ENCODE data around the gene GSTA3. TPM values are rescaled to one million over a fixed set of nuclear protein-coding genes. Genes with fewer than 3 reads are reported as not detected.
"Not testable (repeated sequence)": the region's sequence is repeated elsewhere in the genome, so short reads cannot be mapped to it uniquely, and the experiment has no call there.

The GSTA3 gene
- total RNA-seq, 1 experiment from 2014 or later, result not detected

DNA sequence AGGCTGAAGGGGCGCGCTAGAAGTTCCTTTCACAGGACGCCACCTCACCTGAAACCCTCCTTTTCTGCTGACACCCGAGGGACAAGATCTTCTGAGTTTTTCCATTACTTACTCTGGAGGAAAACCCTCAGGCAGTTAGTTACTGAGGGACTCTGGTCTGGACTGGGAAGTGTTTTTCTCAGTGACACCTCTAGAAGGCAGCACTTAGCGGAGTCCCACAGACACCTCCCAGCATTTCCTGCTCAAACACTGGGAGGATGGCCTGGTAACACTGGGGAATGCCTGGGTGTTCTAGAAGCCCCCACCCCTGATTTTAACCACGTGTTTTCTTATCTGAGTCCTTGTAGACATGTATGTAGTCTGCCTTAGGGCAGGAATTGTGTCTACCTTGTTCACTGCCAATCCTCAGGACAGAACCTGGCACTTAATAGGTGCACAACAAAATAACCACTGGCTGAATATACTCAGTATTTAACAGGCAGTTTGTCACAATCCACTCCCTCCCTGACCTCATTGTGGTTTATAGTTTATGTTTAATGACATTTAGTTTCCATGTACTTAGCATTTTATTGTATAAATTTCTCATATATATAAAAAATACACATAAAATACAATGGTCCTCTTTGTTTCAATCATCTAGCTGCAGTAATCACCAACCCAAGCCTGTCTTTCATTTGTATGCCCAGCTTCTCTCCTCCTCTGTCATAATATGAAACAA is 4.8 kb downstream of the GSTA3 start:
- ChIA-PET CTCF (no interaction called here), POLR2A (no interaction called here)
- intact Hi-C loops (cut with micrococcal nuclease), result no loop called here

DNA sequence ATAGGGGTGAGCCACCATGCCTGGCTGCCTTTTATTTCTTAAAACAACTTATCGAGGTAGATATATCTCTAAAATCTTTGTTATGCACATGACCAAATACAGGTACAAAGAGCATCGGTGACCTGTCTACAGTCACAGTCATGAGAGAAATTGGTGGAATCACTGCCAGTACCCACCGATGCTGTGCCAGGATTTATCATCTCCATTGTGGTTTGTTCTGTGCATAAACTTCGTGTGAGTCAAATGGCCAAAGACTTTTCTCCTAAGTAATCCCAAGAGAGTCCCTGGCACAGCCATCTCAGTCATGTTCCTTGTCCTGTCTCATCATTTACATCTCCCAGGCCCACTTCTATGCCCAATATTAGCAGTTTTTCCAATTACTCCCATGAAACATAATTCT is 9.0 kb downstream of the GSTA3 start:
- H3K4me1 Mint-ChIP-seq (ENCODE audit: insufficient read depth, unreplicated experiment), result no peaks in the 10 kb centered on the region
- H3K36me3 Mint-ChIP-seq (ENCODE audit: insufficient read depth, unreplicated experiment), result no peaks in the 10 kb centered on the region
- H3K9me3 Mint-ChIP-seq (ENCODE audit: unreplicated experiment), result no peaks in the 10 kb centered on the region
- H3K27me3 Mint-ChIP-seq (ENCODE audit: insufficient read depth, unreplicated experiment), result no peaks in the 10 kb centered on the region
- intact Hi-C loops (cut with micrococcal nuclease), result no loop called here
- DNase-seq (ENCODE audit: unreplicated experiment), result no peak
- no peak overlapping the region for H3K27ac Mint-ChIP-seq (ENCODE audit: low read depth, unreplicated experiment)
- POLR2A ChIA-PET, result no interaction called here
- BruUV-seq (replicated peaks), result no TSS peak
- CTCF ChIA-PET, result no interaction called here
- no peak overlapping the region for H3K4me3 Mint-ChIP-seq (ENCODE audit: unreplicated experiment)
- TF ChIP-seq, protein P1, sequence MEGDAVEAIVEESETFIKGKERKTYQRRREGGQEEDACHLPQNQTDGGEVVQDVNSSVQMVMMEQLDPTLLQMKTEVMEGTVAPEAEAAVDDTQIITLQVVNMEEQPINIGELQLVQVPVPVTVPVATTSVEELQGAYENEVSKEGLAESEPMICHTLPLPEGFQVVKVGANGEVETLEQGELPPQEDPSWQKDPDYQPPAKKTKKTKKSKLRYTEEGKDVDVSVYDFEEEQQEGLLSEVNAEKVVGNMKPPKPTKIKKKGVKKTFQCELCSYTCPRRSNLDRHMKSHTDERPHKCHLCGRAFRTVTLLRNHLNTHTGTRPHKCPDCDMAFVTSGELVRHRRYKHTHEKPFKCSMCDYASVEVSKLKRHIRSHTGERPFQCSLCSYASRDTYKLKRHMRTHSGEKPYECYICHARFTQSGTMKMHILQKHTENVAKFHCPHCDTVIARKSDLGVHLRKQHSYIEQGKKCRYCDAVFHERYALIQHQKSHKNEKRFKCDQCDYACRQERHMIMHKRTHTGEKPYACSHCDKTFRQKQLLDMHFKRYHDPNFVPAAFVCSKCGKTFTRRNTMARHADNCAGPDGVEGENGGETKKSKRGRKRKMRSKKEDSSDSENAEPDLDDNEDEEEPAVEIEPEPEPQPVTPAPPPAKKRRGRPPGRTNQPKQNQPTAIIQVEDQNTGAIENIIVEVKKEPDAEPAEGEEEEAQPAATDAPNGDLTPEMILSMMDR (IDR thresholded peaks at IDR 0.05; ENCODE audit: unreplicated experiment), result no peak

More for the DNA sequence above, 4.8 kb downstream of the GSTA3 start:
- Mint-ChIP-seq H3K4me3 (ENCODE audit: unreplicated experiment) (no peak overlapping the region), H3K27me3 (ENCODE audit: insufficient read depth, unreplicated experiment) (no peaks in the 10 kb centered on the region), H3K27ac (ENCODE audit: low read depth, unreplicated experiment) (no peak overlapping the region), H3K9me3 (ENCODE audit: unreplicated experiment) (no peaks in the 10 kb centered on the region), H3K36me3 (ENCODE audit: insufficient read depth, unreplicated experiment) (no peaks in the 10 kb centered on the region), H3K4me1 (ENCODE audit: insufficient read depth, unreplicated experiment) (no peaks in the 10 kb centered on the region)
- TF ChIP-seq, protein P1 (IDR thresholded peaks at IDR 0.05; ENCODE audit: unreplicated experiment), result peak; percentile 6
- no TSS peak for BruUV-seq (replicated peaks)
- DNase-seq (ENCODE audit: unreplicated experiment), result peak; percentile 26

DNA sequence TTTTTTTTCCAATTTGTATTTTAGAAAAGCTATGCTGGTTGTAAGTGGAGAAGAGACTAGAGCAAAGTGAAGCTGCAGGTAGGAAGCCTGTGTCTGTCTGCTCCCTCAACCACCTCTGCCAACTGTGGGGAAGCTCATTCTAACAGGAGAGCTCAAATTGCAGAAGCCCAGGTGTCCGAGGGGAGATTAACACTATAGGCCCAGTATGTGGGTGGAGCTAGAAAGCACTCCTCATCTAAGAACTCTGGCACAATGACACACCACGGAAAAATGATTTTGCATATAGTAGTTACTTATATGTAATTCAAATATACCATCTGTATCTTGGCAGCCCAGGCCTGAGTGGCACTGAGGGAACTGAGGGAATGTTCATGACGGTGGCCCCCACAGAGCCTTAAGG is 13.7 kb downstream of the GSTA3 start:
- BruUV-seq (replicated peaks); H3K27me3 Mint-ChIP-seq (ENCODE audit: insufficient read depth, unreplicated experiment); POLR2A ChIA-PET; DNase-seq (ENCODE audit: unreplicated experiment); H3K36me3 Mint-ChIP-seq (ENCODE audit: insufficient read depth, unreplicated experiment); intact Hi-C loops (cut with micrococcal nuclease); H3K9me3 Mint-ChIP-seq (ENCODE audit: unreplicated experiment); H3K4me3 Mint-ChIP-seq (ENCODE audit: unreplicated experiment); H3K27ac Mint-ChIP-seq (ENCODE audit: low read depth, unreplicated experiment); H3K4me1 Mint-ChIP-seq (ENCODE audit: insufficient read depth, unreplicated experiment): not testable (repeated sequence)
- CTCF ChIA-PET, result interaction anchor here (1.0 kb wide), 1 partner anchor 212 kb away, joined by 3 read pairs; no protein-coding TSS in a partner anchor

DNA sequence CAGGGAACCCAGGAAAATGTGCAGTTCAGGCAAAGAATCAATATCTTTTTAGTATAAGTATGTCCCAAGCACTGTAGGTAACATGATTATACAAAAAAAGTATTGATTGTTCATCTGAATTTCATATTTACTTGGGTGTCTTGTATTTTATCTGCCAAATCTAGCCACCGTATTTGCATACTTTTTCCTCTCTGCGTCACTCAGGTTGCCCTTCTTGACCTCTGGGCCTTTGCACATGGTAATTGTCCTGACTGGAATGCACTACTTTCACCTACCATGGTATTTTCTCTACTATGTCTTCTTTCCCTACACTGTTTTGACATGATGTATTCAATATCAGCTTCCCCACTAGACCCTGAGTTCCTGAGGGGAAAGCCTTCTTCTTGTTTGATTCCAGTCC is 15.2 kb downstream of the GSTA3 start:
- Mint-ChIP-seq H3K27ac (ENCODE audit: low read depth, unreplicated experiment) (no peak overlapping the region), H3K36me3 (ENCODE audit: insufficient read depth, unreplicated experiment) (no peaks in the 10 kb centered on the region), H3K27me3 (ENCODE audit: insufficient read depth, unreplicated experiment) (no peaks in the 10 kb centered on the region), H3K4me3 (ENCODE audit: unreplicated experiment) (no peak overlapping the region), H3K4me1 (ENCODE audit: insufficient read depth, unreplicated experiment) (no peaks in the 10 kb centered on the region), H3K9me3 (ENCODE audit: unreplicated experiment) (no peaks in the 10 kb centered on the region)
- TF ChIP-seq, protein P1 (IDR thresholded peaks at IDR 0.05; ENCODE audit: unreplicated experiment), result no peak
- ChIA-PET POLR2A (interaction anchor here (1.1 to 1.2 kb wide), 2 partner anchors 33 to 171 kb away, joined by 3 read pairs; partner anchors contain the start of gene FBXO9), CTCF (interaction anchor here (0.8 to 1.7 kb wide), 4 partner anchors 11 to 100 kb away, joined by 3 to 7 read pairs (median 3); no protein-coding TSS in a partner anchor)
- BruUV-seq (replicated peaks), result no TSS peak
- intact Hi-C loops (cut with micrococcal nuclease), result no loop called here
- no peak for DNase-seq (ENCODE audit: unreplicated experiment)
